Choroid plexus epithelial cell (primary cell): ENCODE results near the gene GTF2IRD1.

Source experiments
- DNase-seq: peaks from one replicate; pipeline ENCODE4 v3.0.0-alpha.2; 2010; ENCODE audit warnings: low read depth
- H3K4me3 ChIP-seq: 2 replicates; pipeline ENCODE4 v1.5.1; 2011; ENCODE audit warnings: low read depth, mild to moderate bottlenecking, control low read depth, low read length, moderate library complexity
- CTCF ChIP-seq: conservative IDR thresholded peaks from 2 replicates; pipeline ENCODE4 v1.5.1; 2011; ENCODE audit warnings: low read depth, mild to moderate bottlenecking, control low read depth, inconsistent platforms, low read length, moderate library complexity

Gene GTF2IRD1

DNA sequence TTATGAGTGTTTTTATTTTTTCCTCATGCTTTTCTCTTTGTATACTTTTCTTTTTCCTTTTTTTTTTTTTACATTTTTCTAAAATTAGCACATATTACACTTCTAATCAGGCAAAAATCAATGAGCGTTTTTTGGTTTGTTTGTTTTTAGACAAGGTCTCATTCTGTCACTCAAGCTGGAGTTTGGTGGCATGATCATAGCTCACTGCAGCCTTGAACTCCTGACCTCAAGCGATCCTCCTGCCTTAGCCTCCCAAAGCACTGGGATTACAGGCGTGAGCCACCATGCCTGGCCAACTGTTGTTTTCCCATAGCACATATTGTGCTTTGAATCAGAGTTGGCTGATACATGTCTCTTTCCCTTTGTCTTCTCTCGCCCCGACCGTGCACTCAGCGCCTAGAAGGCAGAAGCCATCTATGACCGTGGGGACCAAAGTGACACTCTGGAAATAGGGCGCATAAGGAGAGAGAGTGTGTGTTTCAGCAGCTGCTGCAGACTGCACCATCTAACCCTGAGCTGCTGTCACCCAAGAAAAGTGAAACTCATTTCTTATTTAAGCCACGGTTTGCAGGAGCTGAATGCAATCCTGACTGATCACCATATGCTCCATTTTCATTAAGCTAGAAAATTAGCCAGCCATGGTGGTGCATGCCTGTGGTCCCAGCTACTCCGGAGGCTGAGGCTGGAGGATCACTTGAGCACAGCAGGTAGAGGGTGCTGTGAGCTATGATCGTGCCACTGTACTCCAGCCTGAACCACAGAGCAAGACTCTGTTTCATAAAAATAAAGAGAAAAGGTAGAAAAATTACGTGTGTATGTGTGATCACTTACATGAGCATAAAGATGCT is 162.5 kb downstream of the GTF2IRD1 start:
- no peak overlapping the region for H3K4me3 ChIP-seq
- no peak for DNase-seq
- TF ChIP-seq CTCF = no peak

- no peak overlapping the region for H3K4me3 ChIP-seq
- no peak for TF ChIP-seq CTCF
- no peak for DNase-seq
These were observed 163.6 kb downstream of the GTF2IRD1 start for GRCh38 chr7:74617180-74617744.

- H3K4me3 ChIP-seq = no peak overlapping the region
- DNase-seq = no peak
- TF ChIP-seq CTCF = no peak
These were observed 165.6 kb downstream of the GTF2IRD1 start for GRCh38 chr7:74619235-74619860.

DNA sequence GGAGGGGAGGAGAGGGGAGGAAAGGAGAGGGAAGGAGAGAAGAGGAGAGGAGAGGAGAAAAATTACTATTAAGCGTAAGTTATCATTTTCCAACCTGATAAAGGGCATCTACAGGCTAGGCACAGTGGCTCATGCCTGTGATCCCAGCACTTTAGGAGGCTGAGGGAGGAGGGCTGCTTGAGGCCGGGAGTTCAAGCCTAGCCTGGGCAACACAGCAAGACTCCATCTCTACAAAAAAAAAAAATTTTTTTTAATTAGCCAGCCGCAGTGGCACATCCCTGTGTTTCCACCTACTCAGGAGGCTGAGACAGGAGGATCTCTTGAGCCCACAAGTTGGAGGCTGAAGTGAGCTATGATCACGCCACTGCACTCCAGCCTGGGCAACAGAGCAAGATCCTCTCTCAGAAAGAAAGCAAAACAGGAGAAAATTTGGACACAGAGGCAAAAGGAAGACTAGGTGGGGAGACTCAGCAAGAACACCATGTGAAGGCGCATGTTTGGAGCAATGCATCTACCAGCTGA is 168.6 kb downstream of the GTF2IRD1 start:
- H3K4me3 ChIP-seq = no peak overlapping the region

GRCh38 chr7:74623135-74623534 is 169.4 kb downstream of the GTF2IRD1 start:
- no peak overlapping the region for H3K4me3 ChIP-seq
- DNase-seq = no peak
- TF ChIP-seq CTCF = no peak

More for the DNA sequence above, 168.6 kb downstream of the GTF2IRD1 start:
- DNase-seq = no peak
- no peak for TF ChIP-seq CTCF

DNA sequence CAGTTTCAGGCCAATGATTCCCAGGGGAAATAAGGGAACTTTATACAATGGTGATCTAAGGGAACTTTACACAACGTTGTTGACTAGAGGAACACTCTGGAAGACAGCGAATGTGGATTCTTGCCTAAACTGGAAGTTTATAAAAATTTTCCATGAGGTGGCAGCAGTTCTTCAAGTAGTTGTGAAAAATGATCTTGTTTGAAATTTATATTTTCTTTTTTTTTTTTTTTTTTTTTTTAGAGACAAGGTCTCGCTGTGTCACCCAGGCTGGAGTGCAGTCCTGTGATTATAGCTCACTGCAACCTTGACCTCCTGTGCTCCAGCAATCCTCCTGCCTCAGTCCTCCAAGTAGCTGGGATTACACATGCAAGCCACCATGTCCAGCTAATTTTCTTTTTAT is 171.7 kb downstream of the GTF2IRD1 start:
- no peak overlapping the region for H3K4me3 ChIP-seq
- peak; percentile 81 for DNase-seq
- TF ChIP-seq CTCF = peak; percentile 42
